ENCODE data around the gene CFAP45. TPM values are rescaled to one million over a fixed set of nuclear protein-coding genes. Genes with fewer than 3 reads are reported as not detected.

The CFAP45 gene
- total RNA-seq, 3 donors from 2014 or later: 0.82 to 1.2 (median 0.82) TPM

- Mint-ChIP-seq H3K36me3 (ENCODE audit: insufficient read depth) (no peaks in the 10 kb centered on the region), H3K4me3 (no peak overlapping the region), H3K9me3 (no peaks in the 10 kb centered on the region)
Observed at GRCh38 chr1:159891275-159892157, 8.4 kb downstream of the CFAP45 start.

GRCh38 chr1:159890390-159890789 lies 9.6 kb downstream of the CFAP45 start:
- DNase-seq: no peak
- ATAC-seq: no peak
- Mint-ChIP-seq H3K36me3 (ENCODE audit: insufficient read depth) (no peaks in the 10 kb centered on the region), H3K27me3 (ENCODE audit: low read depth) (no peaks in the 10 kb centered on the region), H3K4me3 (no peak overlapping the region), H3K9me3 (no peaks in the 10 kb centered on the region), H3K4me1 (ENCODE audit: low read depth) (peaks cover 13% of the 10 kb centered on the region)

More at GRCh38 chr1:159891275-159892157, 8.4 kb downstream of the CFAP45 start:
- DNase-seq: peak; percentile 59
- H3K4me1 Mint-ChIP-seq (ENCODE audit: low read depth): peaks cover 13% of the 10 kb centered on the region
- peak; percentile 94 to 98 for ATAC-seq
- H3K27me3 Mint-ChIP-seq (ENCODE audit: low read depth): no peaks in the 10 kb centered on the region

GRCh38 chr1:159889821-159890252 lies 10.1 kb downstream of the CFAP45 start:
- H3K9me3 Mint-ChIP-seq: no peaks in the 10 kb centered on the region
- no peaks in the 10 kb centered on the region for H3K27me3 Mint-ChIP-seq (ENCODE audit: low read depth)
- ATAC-seq (peak in 1 of 2 donors; percentile 42), DNase-seq (no peak)
- no peaks in the 10 kb centered on the region for H3K36me3 Mint-ChIP-seq (ENCODE audit: insufficient read depth)
- no peak overlapping the region for H3K4me3 Mint-ChIP-seq
- H3K4me1 Mint-ChIP-seq (ENCODE audit: low read depth): peaks cover 13% of the 10 kb centered on the region

- peaks cover 13% of the 10 kb centered on the region for H3K4me1 Mint-ChIP-seq (ENCODE audit: low read depth)
- no peak for DNase-seq
- ATAC-seq: no peak
- H3K36me3 Mint-ChIP-seq (ENCODE audit: insufficient read depth): no peaks in the 10 kb centered on the region
- H3K4me3 Mint-ChIP-seq: no peak overlapping the region
- no peaks in the 10 kb centered on the region for H3K9me3 Mint-ChIP-seq
- no peaks in the 10 kb centered on the region for H3K27me3 Mint-ChIP-seq (ENCODE audit: low read depth)
Observed at GRCh38 chr1:159889202-159889601, 10.8 kb downstream of the CFAP45 start.

GRCh38 chr1:159884296-159884695 lies 15.7 kb downstream of the CFAP45 start:
- no peak for DNase-seq
- H3K36me3 Mint-ChIP-seq (ENCODE audit: insufficient read depth): no peaks in the 10 kb centered on the region
- H3K27me3 Mint-ChIP-seq (ENCODE audit: low read depth): no peaks in the 10 kb centered on the region
- H3K4me1 Mint-ChIP-seq (ENCODE audit: low read depth): no peaks in the 10 kb centered on the region
- no peak for ATAC-seq
- H3K4me3 Mint-ChIP-seq: no peak overlapping the region
- no peaks in the 10 kb centered on the region for H3K9me3 Mint-ChIP-seq

GRCh38 chr1:159883134-159883533 lies 16.8 kb downstream of the CFAP45 start:
- no peaks in the 10 kb centered on the region for H3K36me3 Mint-ChIP-seq (ENCODE audit: insufficient read depth)
- no peak for DNase-seq
- no peaks in the 10 kb centered on the region for H3K4me1 Mint-ChIP-seq (ENCODE audit: low read depth)
- no peak overlapping the region for H3K4me3 Mint-ChIP-seq
- peaks cover 2% of the 10 kb centered on the region for H3K27me3 Mint-ChIP-seq (ENCODE audit: low read depth)
- ATAC-seq: no peak
- H3K9me3 Mint-ChIP-seq: no peaks in the 10 kb centered on the region

- H3K4me3 Mint-ChIP-seq: no peak overlapping the region
- H3K36me3 Mint-ChIP-seq (ENCODE audit: insufficient read depth): no peaks in the 10 kb centered on the region
- H3K27me3 Mint-ChIP-seq (ENCODE audit: low read depth): peaks cover 2% of the 10 kb centered on the region
- no peak for DNase-seq
- no peaks in the 10 kb centered on the region for H3K4me1 Mint-ChIP-seq (ENCODE audit: low read depth)
- no peak for ATAC-seq
- no peaks in the 10 kb centered on the region for H3K9me3 Mint-ChIP-seq
Observed at GRCh38 chr1:159882527-159882862, 17.5 kb downstream of the CFAP45 start.

- no peaks in the 10 kb centered on the region for H3K36me3 Mint-ChIP-seq (ENCODE audit: insufficient read depth)
- peaks cover 2% of the 10 kb centered on the region for H3K27me3 Mint-ChIP-seq (ENCODE audit: low read depth)
- no peaks in the 10 kb centered on the region for H3K9me3 Mint-ChIP-seq
- ATAC-seq (no peak), DNase-seq (peak; percentile 23)
- H3K4me3 Mint-ChIP-seq: no peak overlapping the region
- no peaks in the 10 kb centered on the region for H3K4me1 Mint-ChIP-seq (ENCODE audit: low read depth)
Observed at GRCh38 chr1:159881622-159882526, 18.1 kb downstream of the CFAP45 start.

- H3K27me3 Mint-ChIP-seq (ENCODE audit: low read depth): peaks cover 2% of the 10 kb centered on the region
- ATAC-seq (no peak), DNase-seq (no peak)
- no peaks in the 10 kb centered on the region for H3K4me1 Mint-ChIP-seq (ENCODE audit: low read depth)
- no peaks in the 10 kb centered on the region for H3K36me3 Mint-ChIP-seq (ENCODE audit: insufficient read depth)
- H3K4me3 Mint-ChIP-seq: no peak overlapping the region
- no peaks in the 10 kb centered on the region for H3K9me3 Mint-ChIP-seq
Observed at GRCh38 chr1:159880430-159880829, 19.5 kb downstream of the CFAP45 start.

GRCh38 chr1:159879977-159880376 lies 20.0 kb downstream of the CFAP45 start:
- H3K4me3 Mint-ChIP-seq: no peak overlapping the region
- H3K9me3 Mint-ChIP-seq: no peaks in the 10 kb centered on the region
- H3K4me1 Mint-ChIP-seq (ENCODE audit: low read depth): no peaks in the 10 kb centered on the region
- H3K27me3 Mint-ChIP-seq (ENCODE audit: low read depth): peaks cover 2% of the 10 kb centered on the region
- H3K36me3 Mint-ChIP-seq (ENCODE audit: insufficient read depth): no peaks in the 10 kb centered on the region
- DNase-seq (no peak), ATAC-seq (no peak)

- Mint-ChIP-seq H3K36me3 (ENCODE audit: insufficient read depth) (peaks cover 1% of the 10 kb centered on the region), H3K9me3 (no peaks in the 10 kb centered on the region), H3K4me3 (no peak overlapping the region), H3K27me3 (ENCODE audit: low read depth) (peaks cover 5% of the 10 kb centered on the region), H3K4me1 (ENCODE audit: low read depth) (no peaks in the 10 kb centered on the region)
- no peak for ATAC-seq
- DNase-seq: no peak
Observed at GRCh38 chr1:159879136-159879535, 20.8 kb downstream of the CFAP45 start.

GRCh38 chr1:159877695-159878444 lies 22.1 kb downstream of the CFAP45 start:
- Mint-ChIP-seq H3K4me3 (no peak overlapping the region), H3K4me1 (ENCODE audit: low read depth) (no peaks in the 10 kb centered on the region), H3K27me3 (ENCODE audit: low read depth) (peaks cover 6% of the 10 kb centered on the region), H3K9me3 (no peaks in the 10 kb centered on the region), H3K36me3 (ENCODE audit: insufficient read depth) (peaks cover 2% of the 10 kb centered on the region)
- DNase-seq (no peak), ATAC-seq (no peak)

- DNase-seq (no peak), ATAC-seq (no peak)
- H3K27me3 Mint-ChIP-seq (ENCODE audit: low read depth): peaks cover 4% of the 10 kb centered on the region
- no peaks in the 10 kb centered on the region for H3K9me3 Mint-ChIP-seq
- peaks cover 5% of the 10 kb centered on the region for H3K36me3 Mint-ChIP-seq (ENCODE audit: insufficient read depth)
- H3K4me1 Mint-ChIP-seq (ENCODE audit: low read depth): no peaks in the 10 kb centered on the region
- no peak overlapping the region for H3K4me3 Mint-ChIP-seq
Observed at GRCh38 chr1:159873530-159874143, 26.3 kb downstream of the CFAP45 start.

- ATAC-seq: no peak
- no peaks in the 10 kb centered on the region for H3K4me1 Mint-ChIP-seq (ENCODE audit: low read depth)
- H3K4me3 Mint-ChIP-seq: no peak overlapping the region
- H3K9me3 Mint-ChIP-seq: no peaks in the 10 kb centered on the region
- H3K27me3 Mint-ChIP-seq (ENCODE audit: low read depth): peaks cover 4% of the 10 kb centered on the region
- peaks cover 5% of the 10 kb centered on the region for H3K36me3 Mint-ChIP-seq (ENCODE audit: insufficient read depth)
- no peak for DNase-seq
Observed at GRCh38 chr1:159872891-159873290, 27.1 kb downstream of the CFAP45 start.

Measured in activated T-cell treated with anti-CD3 and anti-CD28 coated beads, Interleukin-2, amount 50 U/mL, for 4 hours (primary cell).